OCI-LY1 (cell line): ENCODE data around the gene TLL2.

Experiments used
- EZH2 ChIP-seq: fragments of 200-600 bp; sonication (generic), shearing (Covaris generic); IDR thresholded peaks from 2 replicates; pipeline ENCODE4 v1.8.0; 2017; ENCODE audit warnings: borderline replicate concordance, mixed run types, mild to moderate bottlenecking, antibody characterized with exemption, low read length, moderate library complexity, mixed read lengths
- TF ChIP-seq, protein P1 (sequence below): fragments of 200-600 bp; sonication (generic), shearing (Covaris generic); IDR thresholded peaks from 2 replicates; pipeline ENCODE4 v1.5.1; 2017; ENCODE audit warnings: mild to moderate bottlenecking, antibody characterized with exemption, low read length, moderate library complexity, mixed read lengths

DNA sequence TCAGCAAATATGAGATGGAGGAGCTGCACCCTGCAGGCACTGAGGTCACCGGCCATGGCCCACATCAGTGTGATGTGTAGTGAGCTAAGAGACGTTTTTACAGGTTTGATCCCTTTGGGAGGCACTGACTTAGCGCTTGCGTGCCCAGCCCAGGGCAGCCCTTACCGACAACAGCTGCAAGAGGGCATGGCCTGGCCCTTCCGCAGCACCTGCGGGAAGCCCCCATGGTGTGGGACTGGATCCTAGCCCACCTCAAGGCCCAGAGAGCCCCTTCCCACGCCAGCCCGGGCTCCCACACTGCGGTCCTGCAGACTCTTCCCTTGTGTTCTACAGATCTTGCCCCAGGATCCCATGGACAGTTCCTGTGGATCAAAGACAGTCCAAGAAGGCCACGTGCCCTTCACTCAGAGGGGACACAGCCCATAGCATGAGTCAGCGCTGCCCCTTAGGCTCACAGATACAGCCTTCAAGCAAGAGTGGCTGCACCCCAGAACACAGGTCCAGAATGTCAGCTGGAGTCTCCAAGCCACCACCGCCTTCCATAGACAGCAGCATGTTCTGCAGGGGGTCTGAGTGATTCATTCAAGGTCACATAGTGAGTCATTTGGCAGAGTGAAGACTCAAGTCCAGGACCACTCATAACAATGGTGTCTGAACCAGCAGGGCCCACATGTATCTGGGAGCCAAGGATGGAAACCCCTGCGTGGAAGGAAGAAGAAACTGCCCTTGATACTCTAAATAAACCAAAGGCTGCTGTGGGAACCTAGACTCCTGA is 25.4 kb downstream of the TLL2 start:
- TF ChIP-seq, protein P1, sequence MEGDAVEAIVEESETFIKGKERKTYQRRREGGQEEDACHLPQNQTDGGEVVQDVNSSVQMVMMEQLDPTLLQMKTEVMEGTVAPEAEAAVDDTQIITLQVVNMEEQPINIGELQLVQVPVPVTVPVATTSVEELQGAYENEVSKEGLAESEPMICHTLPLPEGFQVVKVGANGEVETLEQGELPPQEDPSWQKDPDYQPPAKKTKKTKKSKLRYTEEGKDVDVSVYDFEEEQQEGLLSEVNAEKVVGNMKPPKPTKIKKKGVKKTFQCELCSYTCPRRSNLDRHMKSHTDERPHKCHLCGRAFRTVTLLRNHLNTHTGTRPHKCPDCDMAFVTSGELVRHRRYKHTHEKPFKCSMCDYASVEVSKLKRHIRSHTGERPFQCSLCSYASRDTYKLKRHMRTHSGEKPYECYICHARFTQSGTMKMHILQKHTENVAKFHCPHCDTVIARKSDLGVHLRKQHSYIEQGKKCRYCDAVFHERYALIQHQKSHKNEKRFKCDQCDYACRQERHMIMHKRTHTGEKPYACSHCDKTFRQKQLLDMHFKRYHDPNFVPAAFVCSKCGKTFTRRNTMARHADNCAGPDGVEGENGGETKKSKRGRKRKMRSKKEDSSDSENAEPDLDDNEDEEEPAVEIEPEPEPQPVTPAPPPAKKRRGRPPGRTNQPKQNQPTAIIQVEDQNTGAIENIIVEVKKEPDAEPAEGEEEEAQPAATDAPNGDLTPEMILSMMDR: no peak
- TF ChIP-seq EZH2: no peak
